Peyer's patch (tissue), 4 donors: ENCODE results near the gene TBX1.

ENCODE experiments used
- CTCF ChIP-seq, 6 experiments: fragments of 450-650 bp in 4 of 6; fragments of 200-600 bp in 2 of 6; sonication (generic) in 1 of 6; IDR thresholded peaks; one replicate each; pipeline ENCODE4 v1.5.1; 2017 to 2019; ENCODE audit warnings: antibody characterized with exemption in 6 of 6, mild to moderate bottlenecking in 3 of 6, moderate library complexity in 1 of 6
- POLR2A ChIP-seq, 2 donors: fragments of 450-650 bp; IDR thresholded peaks; one replicate each; pipeline ENCODE4 v1.5.1; 2017; ENCODE audit warnings: antibody characterized with exemption in 2 of 2, mild to moderate bottlenecking in 2 of 2, moderate library complexity in 2 of 2

GRCh38 chr22:19764299-19764593 is 3.7 kb downstream of the TBX1 start:
- TF ChIP-seq CTCF (IDR thresholded peaks at IDR 0.05) (no peak), POLR2A (IDR thresholded peaks at IDR 0.05) (no peak)
